H9 (cell line): ENCODE results near the gene CABLES1. TPM values are rescaled to one million over a fixed set of nuclear protein-coding genes. Genes with fewer than 3 reads are reported as not detected.

ENCODE experiments used
- DNase-seq: peaks from one replicate; pipeline ENCODE4 v3.0.0-alpha.2; 2017
- H2AFZ ChIP-seq: one replicate; pipeline ENCODE4 v1.6.1; 2013; ENCODE audit warnings: mild to moderate bottlenecking, low read length, control low read depth, moderate library complexity
- H2AK5ac ChIP-seq: 2 replicates; pipeline ENCODE4 v1.6.1; 2013; ENCODE audit warnings: low read length, control low read depth, mixed read lengths; ENCODE audit not compliant: insufficient read length
- H2BK120ac ChIP-seq: one replicate; pipeline ENCODE4 v1.6.1; 2013; ENCODE audit warnings: low read depth, mild to moderate bottlenecking, low read length, control low read depth, inconsistent platforms; ENCODE audit not compliant: poor library complexity, severe bottlenecking
- H2BK12ac ChIP-seq: 2 replicates; pipeline ENCODE4 v1.6.1; 2013; ENCODE audit warnings: low read length, control low read depth, mixed read lengths, low read depth; ENCODE audit not compliant: insufficient read length
- H2BK15ac ChIP-seq: 2 replicates; pipeline ENCODE4 v1.6.1; 2013; ENCODE audit warnings: low read depth, low read length, control low read depth
- H2BK20ac ChIP-seq: one replicate; pipeline ENCODE4 v1.6.1; 2013; ENCODE audit warnings: low read depth, mild to moderate bottlenecking, low read length, control low read depth, inconsistent platforms; ENCODE audit not compliant: poor library complexity, severe bottlenecking
- H2BK5ac ChIP-seq: 2 replicates; pipeline ENCODE4 v1.6.1; 2013; ENCODE audit warnings: low read length, control low read depth, mixed read lengths; ENCODE audit not compliant: insufficient read length
- H3K14ac ChIP-seq: 2 replicates; pipeline ENCODE4 v1.6.1; 2013; ENCODE audit warnings: low read length, control low read depth; ENCODE audit not compliant: insufficient read depth
- H3K18ac ChIP-seq: 2 replicates; pipeline ENCODE4 v1.6.1; 2013; ENCODE audit warnings: low read depth, mild to moderate bottlenecking, mixed read lengths, low read length, control low read depth; ENCODE audit not compliant: insufficient read length
- H3K23ac ChIP-seq: 2 replicates; pipeline ENCODE4 v1.6.1; 2013; ENCODE audit warnings: low read length, control low read depth, mixed read lengths, low read depth; ENCODE audit not compliant: insufficient read length
- H3K23me2 ChIP-seq: 2 replicates; pipeline ENCODE4 v1.6.1; 2013; ENCODE audit warnings: low read depth, mild to moderate bottlenecking, mixed read lengths, low read length, control low read depth; ENCODE audit not compliant: insufficient read length, poor library complexity, severe bottlenecking
- H3K27ac ChIP-seq: 2 replicates; pipeline ENCODE4 v1.5.1; 2013; ENCODE audit warnings: low read length, control low read depth, mixed read lengths, low read depth; ENCODE audit not compliant: insufficient read length
- H3K27me3 ChIP-seq: 2 replicates; pipeline ENCODE4 v1.6.1; 2013; ENCODE audit warnings: low read length, control low read depth, inconsistent platforms; ENCODE audit not compliant: insufficient read depth
- H3K4ac ChIP-seq: 2 replicates; pipeline ENCODE4 v1.6.1; 2013; ENCODE audit warnings: low read depth, mild to moderate bottlenecking, control low read depth, inconsistent platforms, low read length, moderate library complexity
- H3K4me1 ChIP-seq: 2 replicates; pipeline ENCODE4 v1.6.1; 2013; ENCODE audit warnings: low read length, control low read depth, inconsistent platforms; ENCODE audit not compliant: insufficient read depth
- H3K4me2 ChIP-seq: 2 replicates; pipeline ENCODE4 v1.6.1; 2013; ENCODE audit warnings: low read length, control low read depth, mixed read lengths; ENCODE audit not compliant: insufficient read length, insufficient read depth
- H3K56ac ChIP-seq: 2 replicates; pipeline ENCODE4 v1.6.1; 2013; ENCODE audit warnings: low read depth, mild to moderate bottlenecking, mixed read lengths, low read length, control low read depth; ENCODE audit not compliant: insufficient read length
- H3K79me1 ChIP-seq: 2 replicates; pipeline ENCODE4 v1.6.1; 2013; ENCODE audit warnings: low read depth, mild to moderate bottlenecking, moderate library complexity, low read length, control low read depth, inconsistent platforms; ENCODE audit not compliant: insufficient read depth, poor library complexity, severe bottlenecking
- H3K79me2 ChIP-seq: 2 replicates; pipeline ENCODE4 v1.6.1; 2013; ENCODE audit warnings: low read length, control low read depth, inconsistent platforms; ENCODE audit not compliant: insufficient read depth
- H3K9ac ChIP-seq: 2 replicates; pipeline ENCODE4 v1.6.1; 2013; ENCODE audit warnings: low read length, control low read depth, mixed read lengths; ENCODE audit not compliant: insufficient read length; ENCODE audit errors: extremely low read depth
- H3K9me3 ChIP-seq: one replicate; pipeline ENCODE4 v1.6.1; 2013; ENCODE audit warnings: low read depth, low read length, inconsistent platforms; ENCODE audit not compliant: control insufficient read depth
- H3T11ph ChIP-seq: one replicate; pipeline ENCODE4 v1.6.1; 2013; ENCODE audit warnings: mild to moderate bottlenecking, low read length, control low read depth, inconsistent platforms
- H4K20me1 ChIP-seq: one replicate; pipeline ENCODE4 v1.6.1; 2013; ENCODE audit not compliant: control insufficient read depth, insufficient read length, insufficient read depth
- H4K5ac ChIP-seq: 2 replicates; pipeline ENCODE4 v1.6.1; 2013; ENCODE audit warnings: low read depth, mild to moderate bottlenecking, mixed read lengths, low read length, control low read depth; ENCODE audit not compliant: insufficient read length
- H4K8ac ChIP-seq: replicated peaks from 2 replicates; pipeline ENCODE4 v1.6.1; 2013; ENCODE audit warnings: low read length, control low read depth, mixed read lengths, low read depth; ENCODE audit not compliant: insufficient read length
- H4K91ac ChIP-seq: 2 replicates; pipeline ENCODE4 v1.6.1; 2013; ENCODE audit warnings: low read depth, mild to moderate bottlenecking, moderate library complexity, mixed read lengths, low read length, control low read depth; ENCODE audit not compliant: insufficient read length
- H3K27ac Mint-ChIP-seq, 3 experiments: 2 replicates in 2 of 3; 3 replicates in 1 of 3; pipeline ENCODE4 v1.8.0; 2020 to 2021; ENCODE audit warnings: mixed read lengths in 3 of 3, mild to moderate bottlenecking in 1 of 3, moderate library complexity in 1 of 3
- H3K27me3 Mint-ChIP-seq: 2 replicates; pipeline ENCODE4 v1.8.0; 2021; ENCODE audit warnings: low read depth, mild to moderate bottlenecking, moderate library complexity, mixed read lengths
- H3K36me3 Mint-ChIP-seq, 3 experiments: 2 replicates in 2 of 3; 3 replicates in 1 of 3; pipeline ENCODE4 v1.8.0; 2020 to 2021; ENCODE audit warnings: low read depth in 3 of 3, mixed read lengths in 3 of 3; ENCODE audit not compliant: insufficient read depth in 1 of 3
- H3K4me1 Mint-ChIP-seq, 2 experiments: 2 replicates each; pipeline ENCODE4 v1.8.0; 2020; ENCODE audit warnings: mixed read lengths in 2 of 2
- H3K4me3 Mint-ChIP-seq, 2 experiments: 2 replicates in 1 of 2; 3 replicates in 1 of 2; pipeline ENCODE4 v1.8.0; 2020 to 2021; ENCODE audit warnings: mild to moderate bottlenecking in 2 of 2, mixed read lengths in 2 of 2, moderate library complexity in 1 of 2
- H3K9me3 Mint-ChIP-seq, 2 experiments: 2 replicates in 1 of 2; 3 replicates in 1 of 2; pipeline ENCODE4 v1.8.0; 2020; ENCODE audit warnings: mild to moderate bottlenecking in 2 of 2, mixed read lengths in 2 of 2, moderate library complexity in 1 of 2
- WGBS: extraction: QIAGEN DNeasy Blood & Tissue Kit; methylation state at CpG from one replicate; pipeline ENCODE4 v1.1.7; 2013; ENCODE audit warnings: missing lambda C conversion rate, low lambda C conversion rate, mixed read lengths; ENCODE audit not compliant: insufficient read length; ENCODE audit errors: extremely low coverage; 5-methylcytosine and 5-hydroxymethylcytosine counted together
- total RNA-seq: library from RNA; stranded (reverse); gene quantifications from 2 replicates; pipeline ENCODE4 v1.2.1, GENCODE V29; 2021
- TF ChIP-seq, protein P1 (sequence below): fragments of 200-600 bp; sonication (generic); conservative IDR thresholded peaks from 3 replicates; pipeline ENCODE4 v1.8.0; 2021; ENCODE audit warnings: antibody characterized with exemption, mild to moderate bottlenecking

The CABLES1 gene
- total RNA-seq, 1 experiment from 2014 or later = 27.1 TPM

DNA sequence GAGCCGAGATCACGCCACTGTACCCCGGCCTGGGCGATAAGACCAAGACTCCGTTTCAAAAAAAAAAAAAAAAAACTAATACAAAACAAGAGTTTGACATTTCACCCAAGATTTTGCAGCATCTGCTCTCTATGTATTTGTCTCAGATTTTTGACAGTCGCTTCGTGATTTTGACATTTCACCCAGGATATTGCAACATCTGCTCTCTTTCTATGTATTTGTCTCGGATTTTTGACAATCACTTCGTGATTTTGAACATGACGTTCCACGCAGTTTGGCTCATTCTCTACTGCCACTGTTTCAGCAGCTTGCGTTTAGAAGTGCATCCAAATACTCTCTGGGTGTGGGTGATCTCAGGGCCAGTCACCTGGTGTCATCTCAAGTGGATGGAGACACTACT is 108.5 kb downstream of the CABLES1 start:
- no peak overlapping the region for H2BK20ac ChIP-seq
- H3K18ac ChIP-seq = no peak overlapping the region
- TF ChIP-seq, protein P1, sequence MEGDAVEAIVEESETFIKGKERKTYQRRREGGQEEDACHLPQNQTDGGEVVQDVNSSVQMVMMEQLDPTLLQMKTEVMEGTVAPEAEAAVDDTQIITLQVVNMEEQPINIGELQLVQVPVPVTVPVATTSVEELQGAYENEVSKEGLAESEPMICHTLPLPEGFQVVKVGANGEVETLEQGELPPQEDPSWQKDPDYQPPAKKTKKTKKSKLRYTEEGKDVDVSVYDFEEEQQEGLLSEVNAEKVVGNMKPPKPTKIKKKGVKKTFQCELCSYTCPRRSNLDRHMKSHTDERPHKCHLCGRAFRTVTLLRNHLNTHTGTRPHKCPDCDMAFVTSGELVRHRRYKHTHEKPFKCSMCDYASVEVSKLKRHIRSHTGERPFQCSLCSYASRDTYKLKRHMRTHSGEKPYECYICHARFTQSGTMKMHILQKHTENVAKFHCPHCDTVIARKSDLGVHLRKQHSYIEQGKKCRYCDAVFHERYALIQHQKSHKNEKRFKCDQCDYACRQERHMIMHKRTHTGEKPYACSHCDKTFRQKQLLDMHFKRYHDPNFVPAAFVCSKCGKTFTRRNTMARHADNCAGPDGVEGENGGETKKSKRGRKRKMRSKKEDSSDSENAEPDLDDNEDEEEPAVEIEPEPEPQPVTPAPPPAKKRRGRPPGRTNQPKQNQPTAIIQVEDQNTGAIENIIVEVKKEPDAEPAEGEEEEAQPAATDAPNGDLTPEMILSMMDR = no peak
- H2BK5ac ChIP-seq = no peak overlapping the region
- no peaks in the 10 kb centered on the region for H3K79me2 ChIP-seq
- no peak overlapping the region for H3K4me2 ChIP-seq
- no peak overlapping the region for H4K8ac ChIP-seq
- H3K56ac ChIP-seq = no peak overlapping the region
- H3K23me2 ChIP-seq = no peaks in the 10 kb centered on the region
- H3K4me3 Mint-ChIP-seq = no peak overlapping the region
- no peak for DNase-seq
- no peak overlapping the region for H4K91ac ChIP-seq
- peaks cover 31 to 52% (median 42%) of the 10 kb centered on the region in 3 experiments for H3K36me3 Mint-ChIP-seq
- peak overlapping the region in 2 of 3 experiments; percentile 71 to 90; a peak in 4 of 7 replicates for H3K27ac Mint-ChIP-seq
- no peak overlapping the region for H2AFZ ChIP-seq
- no peak overlapping the region for H3K27ac ChIP-seq
- H3K4me1 ChIP-seq = no peaks in the 10 kb centered on the region
- H2BK12ac ChIP-seq = no peak overlapping the region
- no CpG with 5 or more reads among the region's 12 CpGs for WGBS
- H3K27me3 ChIP-seq = no peaks in the 10 kb centered on the region
- no peak overlapping the region for H3K14ac ChIP-seq
- H3K23ac ChIP-seq = no peak overlapping the region
- no peak overlapping the region for H4K5ac ChIP-seq
- H3K9ac ChIP-seq = no peak overlapping the region
- H3K27me3 Mint-ChIP-seq = no peaks in the 10 kb centered on the region; the same call in none of the 2 replicates
- no peak overlapping the region for H2BK120ac ChIP-seq
- peaks cover 5 to 8% of the 10 kb centered on the region in 2 experiments for H3K9me3 Mint-ChIP-seq
- H2BK15ac ChIP-seq = no peak overlapping the region
- H3K79me1 ChIP-seq = no peaks in the 10 kb centered on the region
- H3K4ac ChIP-seq = no peak overlapping the region
- H3T11ph ChIP-seq = no peak overlapping the region
- no peak overlapping the region for H2AK5ac ChIP-seq
- H3K4me1 Mint-ChIP-seq = peaks cover 37 to 39% of the 10 kb centered on the region in 2 experiments
- no peaks in the 10 kb centered on the region for H4K20me1 ChIP-seq
- H3K9me3 ChIP-seq = no peaks in the 10 kb centered on the region
